H9 (cell line): ENCODE measurements around the gene ESPL1. TPM values are rescaled to one million over a fixed set of nuclear protein-coding genes. Genes with fewer than 3 reads are reported as not detected.

Experiments used
- DNase-seq: peaks from one replicate; pipeline ENCODE4 v3.0.0-alpha.2; 2017
- H2AFZ ChIP-seq: one replicate; pipeline ENCODE4 v1.6.1; 2013; ENCODE audit warnings: mild to moderate bottlenecking, low read length, control low read depth, moderate library complexity
- H2AK5ac ChIP-seq: 2 replicates; pipeline ENCODE4 v1.6.1; 2013; ENCODE audit warnings: low read length, control low read depth, mixed read lengths; ENCODE audit not compliant: insufficient read length
- H2BK120ac ChIP-seq: one replicate; pipeline ENCODE4 v1.6.1; 2013; ENCODE audit warnings: low read depth, mild to moderate bottlenecking, low read length, control low read depth, inconsistent platforms; ENCODE audit not compliant: poor library complexity, severe bottlenecking
- H2BK12ac ChIP-seq: 2 replicates; pipeline ENCODE4 v1.6.1; 2013; ENCODE audit warnings: low read length, control low read depth, mixed read lengths, low read depth; ENCODE audit not compliant: insufficient read length
- H2BK15ac ChIP-seq: 2 replicates; pipeline ENCODE4 v1.6.1; 2013; ENCODE audit warnings: low read depth, low read length, control low read depth
- H2BK20ac ChIP-seq: one replicate; pipeline ENCODE4 v1.6.1; 2013; ENCODE audit warnings: low read depth, mild to moderate bottlenecking, low read length, control low read depth, inconsistent platforms; ENCODE audit not compliant: poor library complexity, severe bottlenecking
- H2BK5ac ChIP-seq: 2 replicates; pipeline ENCODE4 v1.6.1; 2013; ENCODE audit warnings: low read length, control low read depth, mixed read lengths; ENCODE audit not compliant: insufficient read length
- H3K14ac ChIP-seq: 2 replicates; pipeline ENCODE4 v1.6.1; 2013; ENCODE audit warnings: low read length, control low read depth; ENCODE audit not compliant: insufficient read depth
- H3K18ac ChIP-seq: 2 replicates; pipeline ENCODE4 v1.6.1; 2013; ENCODE audit warnings: low read depth, mild to moderate bottlenecking, mixed read lengths, low read length, control low read depth; ENCODE audit not compliant: insufficient read length
- H3K23ac ChIP-seq: 2 replicates; pipeline ENCODE4 v1.6.1; 2013; ENCODE audit warnings: low read length, control low read depth, mixed read lengths, low read depth; ENCODE audit not compliant: insufficient read length
- H3K23me2 ChIP-seq: 2 replicates; pipeline ENCODE4 v1.6.1; 2013; ENCODE audit warnings: low read depth, mild to moderate bottlenecking, mixed read lengths, low read length, control low read depth; ENCODE audit not compliant: insufficient read length, poor library complexity, severe bottlenecking
- H3K27ac ChIP-seq: 2 replicates; pipeline ENCODE4 v1.5.1; 2013; ENCODE audit warnings: low read length, control low read depth, mixed read lengths, low read depth; ENCODE audit not compliant: insufficient read length
- H3K27me3 ChIP-seq: 2 replicates; pipeline ENCODE4 v1.6.1; 2013; ENCODE audit warnings: low read length, control low read depth, inconsistent platforms; ENCODE audit not compliant: insufficient read depth
- H3K4ac ChIP-seq: 2 replicates; pipeline ENCODE4 v1.6.1; 2013; ENCODE audit warnings: low read depth, mild to moderate bottlenecking, control low read depth, inconsistent platforms, low read length, moderate library complexity
- H3K4me1 ChIP-seq: 2 replicates; pipeline ENCODE4 v1.6.1; 2013; ENCODE audit warnings: low read length, control low read depth, inconsistent platforms; ENCODE audit not compliant: insufficient read depth
- H3K4me2 ChIP-seq: 2 replicates; pipeline ENCODE4 v1.6.1; 2013; ENCODE audit warnings: low read length, control low read depth, mixed read lengths; ENCODE audit not compliant: insufficient read length, insufficient read depth
- H3K56ac ChIP-seq: 2 replicates; pipeline ENCODE4 v1.6.1; 2013; ENCODE audit warnings: low read depth, mild to moderate bottlenecking, mixed read lengths, low read length, control low read depth; ENCODE audit not compliant: insufficient read length
- H3K79me1 ChIP-seq: 2 replicates; pipeline ENCODE4 v1.6.1; 2013; ENCODE audit warnings: low read depth, mild to moderate bottlenecking, moderate library complexity, low read length, control low read depth, inconsistent platforms; ENCODE audit not compliant: insufficient read depth, poor library complexity, severe bottlenecking
- H3K79me2 ChIP-seq: 2 replicates; pipeline ENCODE4 v1.6.1; 2013; ENCODE audit warnings: low read length, control low read depth, inconsistent platforms; ENCODE audit not compliant: insufficient read depth
- H3K9ac ChIP-seq: 2 replicates; pipeline ENCODE4 v1.6.1; 2013; ENCODE audit warnings: low read length, control low read depth, mixed read lengths; ENCODE audit not compliant: insufficient read length; ENCODE audit errors: extremely low read depth
- H3K9me3 ChIP-seq: one replicate; pipeline ENCODE4 v1.6.1; 2013; ENCODE audit warnings: low read depth, low read length, inconsistent platforms; ENCODE audit not compliant: control insufficient read depth
- H3T11ph ChIP-seq: one replicate; pipeline ENCODE4 v1.6.1; 2013; ENCODE audit warnings: mild to moderate bottlenecking, low read length, control low read depth, inconsistent platforms
- H4K20me1 ChIP-seq: one replicate; pipeline ENCODE4 v1.6.1; 2013; ENCODE audit not compliant: control insufficient read depth, insufficient read length, insufficient read depth
- H4K5ac ChIP-seq: 2 replicates; pipeline ENCODE4 v1.6.1; 2013; ENCODE audit warnings: low read depth, mild to moderate bottlenecking, mixed read lengths, low read length, control low read depth; ENCODE audit not compliant: insufficient read length
- H4K8ac ChIP-seq: replicated peaks from 2 replicates; pipeline ENCODE4 v1.6.1; 2013; ENCODE audit warnings: low read length, control low read depth, mixed read lengths, low read depth; ENCODE audit not compliant: insufficient read length
- H4K91ac ChIP-seq: 2 replicates; pipeline ENCODE4 v1.6.1; 2013; ENCODE audit warnings: low read depth, mild to moderate bottlenecking, moderate library complexity, mixed read lengths, low read length, control low read depth; ENCODE audit not compliant: insufficient read length
- H3K27ac Mint-ChIP-seq, 3 experiments: 2 replicates in 2 of 3; 3 replicates in 1 of 3; pipeline ENCODE4 v1.8.0; 2020 to 2021; ENCODE audit warnings: mixed read lengths in 3 of 3, mild to moderate bottlenecking in 1 of 3, moderate library complexity in 1 of 3
- H3K27me3 Mint-ChIP-seq: 2 replicates; pipeline ENCODE4 v1.8.0; 2021; ENCODE audit warnings: low read depth, mild to moderate bottlenecking, moderate library complexity, mixed read lengths
- H3K36me3 Mint-ChIP-seq, 3 experiments: 2 replicates in 2 of 3; 3 replicates in 1 of 3; pipeline ENCODE4 v1.8.0; 2020 to 2021; ENCODE audit warnings: low read depth in 3 of 3, mixed read lengths in 3 of 3; ENCODE audit not compliant: insufficient read depth in 1 of 3
- H3K4me1 Mint-ChIP-seq, 2 experiments: 2 replicates each; pipeline ENCODE4 v1.8.0; 2020; ENCODE audit warnings: mixed read lengths in 2 of 2
- H3K4me3 Mint-ChIP-seq, 2 experiments: 2 replicates in 1 of 2; 3 replicates in 1 of 2; pipeline ENCODE4 v1.8.0; 2020 to 2021; ENCODE audit warnings: mild to moderate bottlenecking in 2 of 2, mixed read lengths in 2 of 2, moderate library complexity in 1 of 2
- H3K9me3 Mint-ChIP-seq, 2 experiments: 2 replicates in 1 of 2; 3 replicates in 1 of 2; pipeline ENCODE4 v1.8.0; 2020; ENCODE audit warnings: mild to moderate bottlenecking in 2 of 2, mixed read lengths in 2 of 2, moderate library complexity in 1 of 2
- WGBS: extraction: QIAGEN DNeasy Blood & Tissue Kit; methylation state at CpG from one replicate; pipeline ENCODE4 v1.1.7; 2013; ENCODE audit warnings: missing lambda C conversion rate, low lambda C conversion rate, mixed read lengths; ENCODE audit not compliant: insufficient read length; ENCODE audit errors: extremely low coverage; 5-methylcytosine and 5-hydroxymethylcytosine counted together
- total RNA-seq: library from RNA; stranded (reverse); gene quantifications from 2 replicates; pipeline ENCODE4 v1.2.1, GENCODE V29; 2021
- TF ChIP-seq, protein P1 (sequence below): fragments of 200-600 bp; sonication (generic); conservative IDR thresholded peaks from 3 replicates; pipeline ENCODE4 v1.8.0; 2021; ENCODE audit warnings: antibody characterized with exemption, mild to moderate bottlenecking

The ESPL1 gene
- total RNA-seq, 1 experiment from 2014 or later = 43.2 TPM

DNA sequence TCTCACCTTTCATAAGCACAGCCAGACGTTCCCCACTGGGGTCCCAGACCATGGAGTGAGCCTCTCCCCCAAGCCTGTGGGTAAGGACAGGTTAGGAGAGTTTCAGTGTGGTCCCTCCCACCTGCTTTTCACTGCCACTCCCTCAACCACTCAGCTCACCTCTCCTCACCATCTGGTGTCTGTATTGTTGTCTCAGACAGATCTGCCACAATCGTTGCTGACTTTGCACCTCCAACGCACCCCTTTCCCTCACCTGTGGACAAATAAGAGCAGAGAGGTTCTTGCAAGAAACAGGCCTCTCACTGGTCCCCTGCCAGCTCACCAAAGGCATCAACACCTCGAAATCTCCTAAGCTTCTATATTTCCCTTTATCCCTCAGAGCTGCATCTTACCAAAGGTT, 40.2 kb downstream of the ESPL1 start:
- Histone ChIP-seq H2AK5ac (no peak overlapping the region), H3K14ac (no peak overlapping the region), H3K4me1 (no peaks in the 10 kb centered on the region), H2AFZ (no peak overlapping the region), H3T11ph (no peak overlapping the region), H2BK12ac (no peak overlapping the region), H3K4me2 (no peak overlapping the region), H2BK5ac (no peak overlapping the region), H3K79me1 (no peaks in the 10 kb centered on the region), H2BK120ac (no peak overlapping the region), H3K56ac (no peak overlapping the region), H3K4ac (no peak overlapping the region), H3K23me2 (no peaks in the 10 kb centered on the region), H3K18ac (no peak overlapping the region), H2BK15ac (no peak overlapping the region), H3K27ac (no peak overlapping the region), H3K9me3 (no peaks in the 10 kb centered on the region), H4K8ac (no peak overlapping the region), H3K23ac (no peak overlapping the region), H3K27me3 (no peaks in the 10 kb centered on the region), H2BK20ac (no peak overlapping the region), H3K9ac (no peak overlapping the region), H4K5ac (no peak overlapping the region), H4K91ac (no peak overlapping the region), H3K79me2 (no peaks in the 10 kb centered on the region), H4K20me1 (no peaks in the 10 kb centered on the region)
- TF ChIP-seq, protein P1, sequence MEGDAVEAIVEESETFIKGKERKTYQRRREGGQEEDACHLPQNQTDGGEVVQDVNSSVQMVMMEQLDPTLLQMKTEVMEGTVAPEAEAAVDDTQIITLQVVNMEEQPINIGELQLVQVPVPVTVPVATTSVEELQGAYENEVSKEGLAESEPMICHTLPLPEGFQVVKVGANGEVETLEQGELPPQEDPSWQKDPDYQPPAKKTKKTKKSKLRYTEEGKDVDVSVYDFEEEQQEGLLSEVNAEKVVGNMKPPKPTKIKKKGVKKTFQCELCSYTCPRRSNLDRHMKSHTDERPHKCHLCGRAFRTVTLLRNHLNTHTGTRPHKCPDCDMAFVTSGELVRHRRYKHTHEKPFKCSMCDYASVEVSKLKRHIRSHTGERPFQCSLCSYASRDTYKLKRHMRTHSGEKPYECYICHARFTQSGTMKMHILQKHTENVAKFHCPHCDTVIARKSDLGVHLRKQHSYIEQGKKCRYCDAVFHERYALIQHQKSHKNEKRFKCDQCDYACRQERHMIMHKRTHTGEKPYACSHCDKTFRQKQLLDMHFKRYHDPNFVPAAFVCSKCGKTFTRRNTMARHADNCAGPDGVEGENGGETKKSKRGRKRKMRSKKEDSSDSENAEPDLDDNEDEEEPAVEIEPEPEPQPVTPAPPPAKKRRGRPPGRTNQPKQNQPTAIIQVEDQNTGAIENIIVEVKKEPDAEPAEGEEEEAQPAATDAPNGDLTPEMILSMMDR = no peak
- no CpG with 5 or more reads among the region's 4 CpGs for WGBS
- H3K36me3 Mint-ChIP-seq = peaks cover 28 to 65% (median 57%) of the 10 kb centered on the region in 3 experiments; a peak in 6 of 7 replicates
- no peaks in the 10 kb centered on the region for H3K4me1 Mint-ChIP-seq
- H3K4me3 Mint-ChIP-seq = no peak overlapping the region
- peak overlapping the region in 1 of 3 experiments; percentile 3; a peak in 2 of 7 replicates for H3K27ac Mint-ChIP-seq
- H3K27me3 Mint-ChIP-seq = no peaks in the 10 kb centered on the region; the same call in 1 of the 2 replicates
- DNase-seq = no peak
- no peaks in the 10 kb centered on the region for H3K9me3 Mint-ChIP-seq
